WERI-Rb-1 (cell line): ENCODE data around the gene GUCY1A2.

Experiments used
- DNase-seq: peaks from one replicate; pipeline ENCODE4 v3.0.0-alpha.2; 2020
- H3K27ac ChIP-seq: fragments of 250-450 bp; sonication (Bioruptor Pico); 2 replicates; pipeline ENCODE4 v1.5.1; 2020; ENCODE audit warnings: mild to moderate bottlenecking, moderate library complexity
- H3K27me3 ChIP-seq: fragments of 250-450 bp; sonication (Bioruptor Pico); 2 replicates; pipeline ENCODE4 v1.5.1; 2021; ENCODE audit warnings: mild to moderate bottlenecking, low read depth, moderate library complexity; ENCODE audit not compliant: insufficient read depth, severe bottlenecking
- H3K36me3 ChIP-seq: fragments of 250-450 bp; sonication (Bioruptor Pico); 2 replicates; pipeline ENCODE4 v1.5.1; 2020; ENCODE audit warnings: mild to moderate bottlenecking, moderate library complexity
- H3K4me3 ChIP-seq: 2 replicates; pipeline ENCODE4 v1.5.1; 2011; ENCODE audit warnings: low read depth, mild to moderate bottlenecking, control low read depth, low read length
- H3K9me3 ChIP-seq: fragments of 250-450 bp; sonication (Bioruptor Pico); 2 replicates; pipeline ENCODE4 v1.5.1; 2021; ENCODE audit warnings: mild to moderate bottlenecking, moderate library complexity; ENCODE audit not compliant: severe bottlenecking
- CTCF ChIP-seq: IDR thresholded peaks from 2 replicates; pipeline ENCODE4 v1.5.1; 2011; ENCODE audit warnings: low read depth, mild to moderate bottlenecking, control low read depth, inconsistent platforms, low read length

Gene GUCY1A2

GRCh38 chr11:106727256-106727655 lies 291.0 kb downstream of the GUCY1A2 start:
- no peak for TF ChIP-seq CTCF
- DNase-seq, result no peak
- H3K36me3 ChIP-seq, result no peaks in the 10 kb centered on the region
- no peaks in the 10 kb centered on the region for H3K9me3 ChIP-seq
- H3K27me3 ChIP-seq, result no peaks in the 10 kb centered on the region
- H3K27ac ChIP-seq, result no peak overlapping the region
- no peak overlapping the region for H3K4me3 ChIP-seq

GRCh38 chr11:106724293-106724892 lies 293.9 kb downstream of the GUCY1A2 start:
- no peak overlapping the region for H3K4me3 ChIP-seq
- H3K27ac ChIP-seq, result no peak overlapping the region
- TF ChIP-seq CTCF, result no peak
- DNase-seq, result no peak
- no peaks in the 10 kb centered on the region for H3K36me3 ChIP-seq
- no peaks in the 10 kb centered on the region for H3K27me3 ChIP-seq
- no peaks in the 10 kb centered on the region for H3K9me3 ChIP-seq

GRCh38 chr11:106723071-106723470 lies 295.2 kb downstream of the GUCY1A2 start:
- DNase-seq, result no peak
- no peak overlapping the region for H3K27ac ChIP-seq
- TF ChIP-seq CTCF, result no peak
- H3K27me3 ChIP-seq, result no peaks in the 10 kb centered on the region
- no peak overlapping the region for H3K4me3 ChIP-seq
- H3K36me3 ChIP-seq, result no peaks in the 10 kb centered on the region
- H3K9me3 ChIP-seq, result no peaks in the 10 kb centered on the region

- no peaks in the 10 kb centered on the region for H3K36me3 ChIP-seq
- no peak overlapping the region for H3K27ac ChIP-seq
- no peaks in the 10 kb centered on the region for H3K9me3 ChIP-seq
- H3K4me3 ChIP-seq, result no peak overlapping the region
- DNase-seq, result no peak
- no peak for TF ChIP-seq CTCF
- no peaks in the 10 kb centered on the region for H3K27me3 ChIP-seq
Measured at GRCh38 chr11:106717222-106717621, 301.1 kb downstream of the GUCY1A2 start.

GRCh38 chr11:106714199-106714598 lies 304.1 kb downstream of the GUCY1A2 start:
- no peaks in the 10 kb centered on the region for H3K27me3 ChIP-seq
- H3K4me3 ChIP-seq, result no peak overlapping the region
- no peak for TF ChIP-seq CTCF
- no peak for DNase-seq
- no peak overlapping the region for H3K27ac ChIP-seq
- H3K9me3 ChIP-seq, result no peaks in the 10 kb centered on the region
- no peaks in the 10 kb centered on the region for H3K36me3 ChIP-seq

GRCh38 chr11:106708348-106708747 lies 309.9 kb downstream of the GUCY1A2 start:
- no peak for TF ChIP-seq CTCF
- no peak overlapping the region for H3K27ac ChIP-seq
- no peak overlapping the region for H3K4me3 ChIP-seq

More at GRCh38 chr11:106708348-106708747, 309.9 kb downstream of the GUCY1A2 start:
- H3K36me3 ChIP-seq, result no peaks in the 10 kb centered on the region
- no peaks in the 10 kb centered on the region for H3K27me3 ChIP-seq
- no peak for DNase-seq
- no peaks in the 10 kb centered on the region for H3K9me3 ChIP-seq
